WI38 (cell line): ENCODE results near the gene SLX9.
"Not testable (repeated sequence)": the region's sequence is repeated elsewhere in the genome, so short reads cannot be mapped to it uniquely, and the experiment has no call there.

ENCODE experiments used
- H3K4me3 ChIP-seq: 2 replicates; pipeline ENCODE4 v1.5.1; 2011; ENCODE audit warnings: low read depth, mild to moderate bottlenecking, control low read depth, low read length
- CTCF ChIP-seq: IDR thresholded peaks from 2 replicates; pipeline ENCODE4 v1.5.1; 2012; ENCODE audit warnings: low read depth, mild to moderate bottlenecking, control low read depth, low read length

SLX9 gene

GRCh38 chr21:44975720-44976555 is 36.1 kb downstream of the SLX9 start:
- H3K4me3 ChIP-seq, result no peak overlapping the region
- no peak for TF ChIP-seq CTCF

- not testable (repeated sequence) for H3K4me3 ChIP-seq
Measured at GRCh38 chr21:44976556-44977393, 36.9 kb downstream of the SLX9 start.

GRCh38 chr21:44977616-44978340 is 37.9 kb downstream of the SLX9 start:
- no peak overlapping the region for H3K4me3 ChIP-seq
- TF ChIP-seq CTCF, result no peak

GRCh38 chr21:44979687-44980561 is 40.1 kb downstream of the SLX9 start:
- no peak for TF ChIP-seq CTCF
- no peak overlapping the region for H3K4me3 ChIP-seq

- H3K4me3 ChIP-seq, result no peak overlapping the region
- TF ChIP-seq CTCF, result no peak
Measured at GRCh38 chr21:44980562-44981489, 41.0 kb downstream of the SLX9 start.

- no peak for TF ChIP-seq CTCF
- H3K4me3 ChIP-seq, result no peak overlapping the region
Measured at GRCh38 chr21:44982558-44983250, 42.9 kb downstream of the SLX9 start.
